ENCODE data around the gene DTNA.

DTNA gene

DNA sequence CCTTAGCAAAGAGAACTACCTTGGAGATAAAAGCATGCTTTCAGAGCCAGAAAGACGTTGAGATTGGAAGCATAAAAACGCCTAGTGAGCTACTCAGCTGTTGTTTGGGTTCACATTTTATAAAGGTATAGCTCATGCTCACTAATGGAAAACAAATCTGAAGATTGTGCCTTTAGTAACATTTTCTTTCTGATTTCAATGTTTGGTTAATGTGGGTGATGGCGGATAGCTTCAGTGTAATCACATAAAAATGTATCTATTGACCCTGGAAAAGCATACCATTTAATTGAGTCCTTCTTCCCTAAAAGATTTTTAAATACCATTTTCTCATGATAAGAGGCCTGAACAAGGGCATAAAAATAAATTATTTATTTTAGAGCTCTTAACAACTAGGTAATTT lies 73.4 kb downstream of the DTNA start:
- TF ChIP-seq FOXA1 (IDR thresholded peaks at IDR 0.05) (no peak), LEF1 (IDR thresholded peaks at IDR 0.05; ENCODE audit: borderline replicate concordance) (no peak), FOXM1 (IDR thresholded peaks at IDR 0.05; ENCODE audit: borderline replicate concordance) (no peak), FOXK2 (IDR thresholded peaks at IDR 0.05) (no peak), ELF4 (IDR thresholded peaks at IDR 0.05) (no peak), TARDBP (IDR thresholded peaks at IDR 0.05) (no peak), BHLHE40 (IDR thresholded peaks at IDR 0.05; ENCODE audit: borderline replicate concordance) (no peak), CTBP1 (IDR thresholded peaks at IDR 0.05; ENCODE audit: borderline replicate concordance) (no peak), PKNOX1 (IDR thresholded peaks at IDR 0.05) (no peak), HDGF (IDR thresholded peaks at IDR 0.05; ENCODE audit: borderline replicate concordance) (no peak), SP1 (IDR thresholded peaks at IDR 0.05) (no peak), SUZ12 (IDR thresholded peaks at IDR 0.05) (no peak)
- ChIA-PET POLR2A (no interaction called here), CTCF (interaction anchor here (0.8 to 4.3 kb wide), 2 partner anchors 21 to 122 kb away, joined by 3 to 19 read pairs; no protein-coding TSS in a partner anchor)
- no peak for DNase-seq (ENCODE audit: extremely low spot score)

GRCh38 chr18:34786162-34786741 lies 76.2 kb downstream of the DTNA start:
- ChIA-PET CTCF (interaction anchor here (0.6 to 4.0 kb wide), 3 partner anchors 93 to 664 kb away, joined by 3 to 37 read pairs (median 3); no protein-coding TSS in a partner anchor), POLR2A (no interaction called here)
- TF ChIP-seq FOXK2 (IDR thresholded peaks at IDR 0.05) = no peak
- TF ChIP-seq FOXA1 (IDR thresholded peaks at IDR 0.05) = no peak
- TF ChIP-seq LEF1 (IDR thresholded peaks at IDR 0.05; ENCODE audit: borderline replicate concordance) = no peak
- no peak for TF ChIP-seq ELF4 (IDR thresholded peaks at IDR 0.05)
- TF ChIP-seq CTBP1 (IDR thresholded peaks at IDR 0.05; ENCODE audit: borderline replicate concordance) = no peak
- TF ChIP-seq ZNF384 (IDR thresholded peaks at IDR 0.05) = no peak
- TF ChIP-seq SUZ12 (IDR thresholded peaks at IDR 0.05) = no peak
- no peak for TF ChIP-seq L3MBTL2 (conservative IDR thresholded peaks at IDR 0.05)
- TF ChIP-seq NFRKB (IDR thresholded peaks at IDR 0.05) = no peak
- no peak for TF ChIP-seq ARNT (IDR thresholded peaks at IDR 0.05)
- TF ChIP-seq FOXM1 (IDR thresholded peaks at IDR 0.05; ENCODE audit: borderline replicate concordance) = no peak
- no peak for TF ChIP-seq PKNOX1 (IDR thresholded peaks at IDR 0.05)
- no peak for TF ChIP-seq HDGF (IDR thresholded peaks at IDR 0.05; ENCODE audit: borderline replicate concordance)
- no peak for TF ChIP-seq SP1 (IDR thresholded peaks at IDR 0.05)
- TF ChIP-seq TARDBP (IDR thresholded peaks at IDR 0.05) = no peak
- no peak for TF ChIP-seq BHLHE40 (IDR thresholded peaks at IDR 0.05; ENCODE audit: borderline replicate concordance)
- DNase-seq (ENCODE audit: extremely low spot score) = no peak

GRCh38 chr18:34787931-34788532 lies 77.9 kb downstream of the DTNA start:
- peak; percentile 74 for DNase-seq (ENCODE audit: extremely low spot score)
- TF ChIP-seq PKNOX1 (IDR thresholded peaks at IDR 0.05) (peak; percentile 64), L3MBTL2 (conservative IDR thresholded peaks at IDR 0.05) (no peak)
- CTCF ChIA-PET = interaction anchor here (0.6 to 4.0 kb wide), 10 partner anchors 10 to 964 kb away, joined by 3 to 37 read pairs (median 4); no protein-coding TSS in a partner anchor
- POLR2A ChIA-PET = no interaction called here

DNA sequence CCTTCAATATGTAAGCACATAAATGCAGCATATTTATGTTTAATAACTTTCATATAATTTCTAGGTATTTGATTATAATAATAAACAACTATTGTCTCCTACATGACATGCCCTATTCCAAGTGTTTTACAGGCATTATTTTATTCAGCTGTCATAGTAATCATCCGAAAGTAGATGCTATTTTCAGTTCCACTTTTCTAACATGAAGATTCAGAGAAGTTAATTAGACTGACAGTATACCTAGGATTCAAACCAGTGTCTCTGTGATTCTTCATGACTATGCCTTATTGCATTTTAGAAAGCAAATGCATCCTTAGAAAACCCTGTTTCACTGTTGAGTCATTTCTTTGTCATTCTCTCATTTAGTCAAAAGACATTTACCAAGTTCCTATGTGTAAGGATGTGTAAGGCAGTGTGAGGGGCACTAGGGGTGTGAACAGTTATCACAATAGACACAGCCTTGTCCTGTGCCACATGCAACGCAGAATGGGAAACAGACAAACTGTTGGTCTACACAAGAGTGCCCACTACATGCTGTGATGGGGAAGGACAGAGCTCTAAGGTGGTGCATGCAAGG lies 79.8 kb downstream of the DTNA start:
- ChIA-PET CTCF (interaction anchor here (0.6 to 4.0 kb wide), 2 partner anchors 129 to 217 kb away, joined by 3 to 37 read pairs; no protein-coding TSS in a partner anchor), POLR2A (no interaction called here)
- TF ChIP-seq SP1 (IDR thresholded peaks at IDR 0.05) = no peak
- no peak for TF ChIP-seq FOXM1 (IDR thresholded peaks at IDR 0.05; ENCODE audit: borderline replicate concordance)
- no peak for TF ChIP-seq TARDBP (IDR thresholded peaks at IDR 0.05)
- TF ChIP-seq BHLHE40 (IDR thresholded peaks at IDR 0.05; ENCODE audit: borderline replicate concordance) = no peak
- TF ChIP-seq ARNT (IDR thresholded peaks at IDR 0.05) = no peak
- TF ChIP-seq L3MBTL2 (conservative IDR thresholded peaks at IDR 0.05) = no peak
- no peak for DNase-seq (ENCODE audit: extremely low spot score)

DNA sequence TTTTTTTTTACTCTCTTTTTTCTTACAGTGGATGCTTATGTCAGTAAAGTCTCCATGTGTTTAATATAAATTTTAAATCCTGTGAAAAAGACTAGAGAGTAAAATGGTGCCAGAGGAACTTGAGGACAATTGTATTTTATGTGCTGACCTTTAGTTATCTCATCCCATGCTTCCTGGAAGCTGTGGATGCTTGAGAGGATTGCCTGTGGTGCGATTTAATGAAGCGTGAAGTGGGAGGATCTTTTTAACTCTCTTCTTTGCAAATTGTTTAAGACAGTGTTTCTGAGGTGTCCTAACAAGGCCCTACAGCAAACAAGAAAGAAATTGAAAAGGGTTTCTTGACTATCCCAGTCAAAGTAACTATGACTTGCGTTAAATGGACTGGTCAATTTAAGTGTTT lies 84.2 kb downstream of the DTNA start:
- POLR2A ChIA-PET = no interaction called here
- CTCF ChIA-PET = no interaction called here
- no peak for TF ChIP-seq TARDBP (IDR thresholded peaks at IDR 0.05)
- TF ChIP-seq FOXM1 (IDR thresholded peaks at IDR 0.05; ENCODE audit: borderline replicate concordance) = no peak
- TF ChIP-seq PKNOX1 (IDR thresholded peaks at IDR 0.05) = no peak
- no peak for TF ChIP-seq FOXK2 (IDR thresholded peaks at IDR 0.05)
- no peak for TF ChIP-seq L3MBTL2 (conservative IDR thresholded peaks at IDR 0.05)
- TF ChIP-seq LEF1 (IDR thresholded peaks at IDR 0.05; ENCODE audit: borderline replicate concordance) = no peak
- no peak for TF ChIP-seq ARNT (IDR thresholded peaks at IDR 0.05)
- TF ChIP-seq SP1 (IDR thresholded peaks at IDR 0.05) = no peak
- TF ChIP-seq CTBP1 (IDR thresholded peaks at IDR 0.05; ENCODE audit: borderline replicate concordance) = no peak
- TF ChIP-seq SUZ12 (IDR thresholded peaks at IDR 0.05) = no peak
- no peak for DNase-seq (ENCODE audit: extremely low spot score)

All from HEK293T (cell line).